HG02798 (cell line): ENCODE results near the gene PCID2.

ENCODE experiments used
- ATAC-seq: cut with Tn5 transposase; IDR thresholded peaks from one replicate; pipeline ENCODE4 v1.9.1; 2021; ENCODE audit warnings: mild to moderate bottlenecking; ENCODE audit not compliant: unreplicated experiment, poor library complexity

PCID2 gene

GRCh38 chr13:113220877-113221276 is 12.4 kb upstream of the PCID2 start:
- ATAC-seq, result no peak

- no peak for ATAC-seq
Observed at GRCh38 chr13:113220141-113220598, 11.7 kb upstream of the PCID2 start.

GRCh38 chr13:113219256-113219940 is 10.9 kb upstream of the PCID2 start:
- no peak for ATAC-seq

GRCh38 chr13:113218586-113218985 is 10.1 kb upstream of the PCID2 start:
- ATAC-seq, result no peak

GRCh38 chr13:113216254-113217048 is 8.0 kb upstream of the PCID2 start:
- ATAC-seq, result no peak

- no peak for ATAC-seq
Observed at GRCh38 chr13:113211774-113212173, 3.3 kb upstream of the PCID2 start.

GRCh38 chr13:113210833-113211232 is 2.4 kb upstream of the PCID2 start:
- ATAC-seq, result no peak

- ATAC-seq, result peak; percentile 40
Observed at GRCh38 chr13:113209759-113210421, 1.4 kb upstream of the PCID2 start.

GRCh38 chr13:113209336-113209758 is 878 bp upstream of the PCID2 start, which contains the start of gene CUL4A:
Gene CUL4A (plus strand): TSS chr13:113209613. CDS start chr13:113209628, 15 bp downstream.
- ATAC-seq, result peak; percentile 47

- ATAC-seq, result no peak
Observed at GRCh38 chr13:113207890-113208420, 514 bp downstream of the PCID2 start.

- no peak for ATAC-seq
Observed at GRCh38 chr13:113207460-113207859, 1.0 kb downstream of the PCID2 start.

- ATAC-seq, result no peak
Observed at GRCh38 chr13:113205428-113205931, 3.0 kb downstream of the PCID2 start.

GRCh38 chr13:113204378-113204734 is 4.1 kb downstream of the PCID2 start:
- no peak for ATAC-seq

GRCh38 chr13:113203507-113204377 is 4.7 kb downstream of the PCID2 start:
- no peak for ATAC-seq

GRCh38 chr13:113202912-113203311 is 5.6 kb downstream of the PCID2 start:
- ATAC-seq, result no peak

- no peak for ATAC-seq
Observed at GRCh38 chr13:113201815-113202214, 6.7 kb downstream of the PCID2 start.

GRCh38 chr13:113196970-113197737 is 11.3 kb downstream of the PCID2 start:
- no peak for ATAC-seq

- ATAC-seq, result no peak
Observed at GRCh38 chr13:113195360-113195759, 13.1 kb downstream of the PCID2 start.

- no peak for ATAC-seq
Observed at GRCh38 chr13:113192902-113193301, 15.6 kb downstream of the PCID2 start.
